ENCODE measurements around the gene TMEM272. TPM values are rescaled to one million over a fixed set of nuclear protein-coding genes. Genes with fewer than 3 reads are reported as not detected.
A peak's percentile ranks its signal among the peaks of the same experiment; 100 is the strongest.

Gene TMEM272
- total RNA-seq, 8 experiments from 2014 or later: 0.18 to 0.63 (median 0.29) TPM; not detected in 1

GRCh38 chr13:51797664-51798488, 47.1 kb downstream of the TMEM272 start:
- ATAC-seq (replicated peaks in 6 of 8): peak; percentile 21 to 82 (median 71)
- Histone ChIP-seq H3K4me1 (replicated peaks in 1 of 2) (peaks cover 33 to 37% of the 10 kb centered on the region in 2 donors), H3K4me3 (no peak overlapping the region), H3K27ac (no peak overlapping the region)
- in situ Hi-C loops (cut with MboI; ENCODE audit: low pct_unique_long_range_greater_than_20kb in 2 of 9, low sequenced_read_pairs in 9 of 9, unreplicated experiment in 9 of 9): loop anchor here in 2 of 9 experiments (25.0 kb wide), 1 partner anchor 361 kb away; no protein-coding TSS in a partner anchor
- 70 to 93% (median 80%) methylated on average over 1 to 5 of the region's 12 CpGs; no CpG with 5 or more reads in 3 of the 10 experiments for WGBS, 10 experiments

GRCh38 chr13:51796546-51796945, 48.4 kb downstream of the TMEM272 start:
- no peak for ATAC-seq (replicated peaks in 6 of 8)
- WGBS, 10 experiments: 77 to 96% (median 87%) methylated on average over 2 to 7 of the region's 7 CpGs; no CpG with 5 or more reads in 4 of the 10 experiments
- Histone ChIP-seq H3K4me3 (no peak overlapping the region), H3K27ac (no peak overlapping the region), H3K4me1 (replicated peaks in 1 of 2) (peaks cover 24 to 27% of the 10 kb centered on the region in 2 donors)
- in situ Hi-C loops (cut with MboI; ENCODE audit: low pct_unique_long_range_greater_than_20kb in 2 of 9, low sequenced_read_pairs in 9 of 9, unreplicated experiment in 9 of 9): loop anchor here in 2 of 9 experiments (25.0 kb wide), 1 partner anchor 359 kb away; no protein-coding TSS in a partner anchor

GRCh38 chr13:51795419-51795818, 49.6 kb downstream of the TMEM272 start:
- ATAC-seq (replicated peaks in 6 of 8): no peak
- in situ Hi-C loops (cut with MboI; ENCODE audit: low pct_unique_long_range_greater_than_20kb in 2 of 9, low sequenced_read_pairs in 9 of 9, unreplicated experiment in 9 of 9): loop anchor here in 2 of 9 experiments (25.0 kb wide), 1 partner anchor 358 kb away; no protein-coding TSS in a partner anchor
- WGBS, 10 experiments: 20 to 100% (median 93%) methylated on average over 1 to 2 of the region's 2 CpGs; no CpG with 5 or more reads in 2 of the 10 experiments

GRCh38 chr13:51794964-51795363, 50.0 kb downstream of the TMEM272 start:
- Histone ChIP-seq H3K4me3 (no peak overlapping the region), H3K27ac (no peak overlapping the region), H3K4me1 (replicated peaks in 1 of 2) (peaks cover 21 to 25% of the 10 kb centered on the region in 2 donors)
- ATAC-seq (replicated peaks in 6 of 8): no peak
- WGBS, 10 experiments: 80 to 100% (median 91%) methylated on average over 1 to 2 of the region's 4 CpGs; no CpG with 5 or more reads in 4 of the 10 experiments
- in situ Hi-C loops (cut with MboI; ENCODE audit: low pct_unique_long_range_greater_than_20kb in 2 of 9, low sequenced_read_pairs in 9 of 9, unreplicated experiment in 9 of 9): loop anchor here in 2 of 9 experiments (25.0 kb wide), 1 partner anchor 358 kb away; no protein-coding TSS in a partner anchor

More at GRCh38 chr13:51795419-51795818, 49.6 kb downstream of the TMEM272 start:
- Histone ChIP-seq H3K4me3 (no peak overlapping the region), H3K4me1 (replicated peaks in 1 of 2) (peaks cover 21 to 25% of the 10 kb centered on the region in 2 donors), H3K27ac (no peak overlapping the region)

GRCh38 chr13:51793570-51794271, 51.3 kb downstream of the TMEM272 start:
- 33 to 93% (median 83%) methylated on average over 3 to 5 of the region's 6 CpGs; no CpG with 5 or more reads in 1 of the 10 experiments for WGBS, 10 experiments
- Histone ChIP-seq H3K4me3 (no peak overlapping the region), H3K4me1 (replicated peaks in 1 of 2) (peaks cover 21 to 25% of the 10 kb centered on the region in 2 donors), H3K27ac (no peak overlapping the region)
- peak; percentile 50 to 99 (median 72) for ATAC-seq (replicated peaks in 6 of 8)
- in situ Hi-C loops (cut with MboI; ENCODE audit: low pct_unique_long_range_greater_than_20kb in 2 of 9, low sequenced_read_pairs in 9 of 9, unreplicated experiment in 9 of 9): loop anchor here in 2 of 9 experiments (25.0 kb wide), 1 partner anchor 356 kb away; no protein-coding TSS in a partner anchor

- in situ Hi-C loops (cut with MboI; ENCODE audit: low pct_unique_long_range_greater_than_20kb in 2 of 9, low sequenced_read_pairs in 9 of 9, unreplicated experiment in 9 of 9): loop anchor here in 2 of 9 experiments (25.0 kb wide), 1 partner anchor 349 kb away; no protein-coding TSS in a partner anchor
- H3K27ac ChIP-seq: peak overlapping the region; percentile 68 to 80
- 20 to 100% (median 60%) methylated on average over 1 to 10 of the region's 10 CpGs; no CpG with 5 or more reads in 2 of the 10 experiments for WGBS, 10 experiments
- H3K4me1 ChIP-seq (replicated peaks in 1 of 2): peaks cover 22 to 23% of the 10 kb centered on the region in 2 donors
- H3K4me3 ChIP-seq: no peak overlapping the region
- peak in 3 of 8 experiments; percentile 12 to 41 (median 24) for ATAC-seq (replicated peaks in 6 of 8)
Measured at GRCh38 chr13:51786425-51787265, 58.3 kb downstream of the TMEM272 start.

- WGBS, 10 experiments: 0 to 80% (median 40%) methylated on average over 1 to 10 of the region's 12 CpGs; no CpG with 5 or more reads in 1 of the 10 experiments
- Histone ChIP-seq H3K4me1 (replicated peaks in 1 of 2) (peaks cover 22 to 23% of the 10 kb centered on the region in 2 donors), H3K27ac (peak overlapping the region; percentile 68 to 80), H3K4me3 (no peak overlapping the region)
- in situ Hi-C loops (cut with MboI; ENCODE audit: low pct_unique_long_range_greater_than_20kb in 2 of 9, low sequenced_read_pairs in 9 of 9, unreplicated experiment in 9 of 9): loop anchor here in 2 of 9 experiments (25.0 kb wide), 1 partner anchor 349 kb away; no protein-coding TSS in a partner anchor
- peak; percentile 66 to 95 (median 92) for ATAC-seq (replicated peaks in 6 of 8)
Measured at GRCh38 chr13:51785712-51786424, 59.1 kb downstream of the TMEM272 start.

GRCh38 chr13:51784097-51784496, 60.9 kb downstream of the TMEM272 start:
- H3K4me1 ChIP-seq (replicated peaks in 1 of 2): peaks cover 22 to 23% of the 10 kb centered on the region in 2 donors
- H3K4me3 ChIP-seq: no peak overlapping the region
- H3K27ac ChIP-seq: no peak overlapping the region
- WGBS, 10 experiments: 100% methylated on average over 1 of the region's 1 CpG; no CpG with 5 or more reads in 8 of the 10 experiments
- no peak for ATAC-seq (replicated peaks in 6 of 8)
- in situ Hi-C loops (cut with MboI; ENCODE audit: low pct_unique_long_range_greater_than_20kb in 2 of 9, low sequenced_read_pairs in 9 of 9, unreplicated experiment in 9 of 9): loop anchor here in 2 of 9 experiments (25.0 kb wide), 1 partner anchor 347 kb away; no protein-coding TSS in a partner anchor

GRCh38 chr13:51783428-51784094, 61.4 kb downstream of the TMEM272 start:
- in situ Hi-C loops (cut with MboI; ENCODE audit: low pct_unique_long_range_greater_than_20kb in 2 of 9, low sequenced_read_pairs in 9 of 9, unreplicated experiment in 9 of 9): loop anchor here in 2 of 9 experiments (25.0 kb wide), 1 partner anchor 346 kb away; no protein-coding TSS in a partner anchor

GRCh38 chr13:51782026-51782710, 62.8 kb downstream of the TMEM272 start:
- no peak overlapping the region for H3K4me3 ChIP-seq
- in situ Hi-C loops (cut with MboI; ENCODE audit: low pct_unique_long_range_greater_than_20kb in 2 of 9, low sequenced_read_pairs in 9 of 9, unreplicated experiment in 9 of 9): loop anchor here in 2 of 9 experiments (25.0 kb wide), 1 partner anchor 345 kb away; no protein-coding TSS in a partner anchor
- ATAC-seq (replicated peaks in 6 of 8): no peak
- WGBS, 10 experiments: 77 to 100% (median 80%) methylated on average over 1 to 7 of the region's 15 CpGs; no CpG with 5 or more reads in 3 of the 10 experiments
- H3K27ac ChIP-seq: no peak overlapping the region
- H3K4me1 ChIP-seq (replicated peaks in 1 of 2): peaks cover 29 to 36% of the 10 kb centered on the region in 2 donors

More at GRCh38 chr13:51783428-51784094, 61.4 kb downstream of the TMEM272 start:
- Histone ChIP-seq H3K27ac (no peak overlapping the region), H3K4me3 (no peak overlapping the region), H3K4me1 (replicated peaks in 1 of 2) (peaks cover 23 to 25% of the 10 kb centered on the region in 2 donors)
- WGBS, 10 experiments: 44 to 100% (median 79%) methylated on average over 1 to 9 of the region's 9 CpGs
- peak in 3 of 8 experiments; percentile 27 to 61 (median 29) for ATAC-seq (replicated peaks in 6 of 8)

Measured in motor neuron (in vitro differentiated cells).